SK-N-SH (cell line): ENCODE measurements around the gene SLC8A1. TPM values are rescaled to one million over a fixed set of nuclear protein-coding genes. Genes with fewer than 3 reads are reported as not detected.

Source experiments
- CTCF ChIA-PET: fragments of 300-600, 350-600 bp; formaldehyde crosslinking; extraction: SDS; loops from one replicate; lab custom pipeline; 2021; lab: Yijun Ruan, JAX
- POLR2A ChIA-PET: fragments of 350-600 bp; sonication (Branson Sonifier 250); formaldehyde crosslinking; extraction: SDS; loops from one replicate; lab custom pipeline; 2020; ENCODE audit warnings: antibody characterized with exemption, inconsistent platforms; lab: Yijun Ruan, JAX
- DNase-seq: peaks from one replicate; pipeline ENCODE4 v3.0.0; 2012
- H2AFZ ChIP-seq: fragments of 200-600 bp; sonication (generic); 2 replicates; pipeline ENCODE4 v1.8.1; 2016; ENCODE audit warnings: antibody characterized with exemption, mild to moderate bottlenecking, low read depth
- H3F3A ChIP-seq: fragments of 200-600 bp; sonication (generic); replicated peaks from 2 replicates; pipeline ENCODE3; 2016; ENCODE audit warnings: antibody characterized with exemption, mild to moderate bottlenecking; ENCODE audit not compliant: insufficient read depth
- H3K27ac ChIP-seq, 2 experiments: fragments of 200-500 bp in 1 of 2; fragments of 200-600 bp in 1 of 2; sonication (Bioruptor generic) in 1 of 2; sonication (generic), shearing (Covaris generic) in 1 of 2; 2 replicates each; pipeline versions ENCODE4 v1.5.1 to v1.6.1; 2014 to 2016; ENCODE audit warnings: low read depth in 2 of 2, inconsistent platforms in 1 of 2, low read length in 1 of 2, mild to moderate bottlenecking in 1 of 2, mixed read lengths in 1 of 2
- H3K27me3 ChIP-seq: fragments of 200-600 bp; sonication (generic), shearing (Covaris generic); 2 replicates; pipeline ENCODE4 v1.6.1; 2016; ENCODE audit warnings: mixed run types; ENCODE audit not compliant: insufficient read depth
- H3K36me3 ChIP-seq, 2 experiments: fragments of 200-500 bp in 1 of 2; fragments of 200-600 bp in 1 of 2; sonication (Bioruptor generic) in 1 of 2; sonication (generic) in 1 of 2; replicated peaks in 1 of 2; 2 replicates each; pipeline versions ENCODE3 to v1.5.1; 2014 to 2016; ENCODE audit warnings: low read length in 1 of 2, mild to moderate bottlenecking in 1 of 2; ENCODE audit not compliant: insufficient read depth in 2 of 2, control insufficient read depth in 1 of 2
- H3K4me1 ChIP-seq, 2 experiments: fragments of 200-500 bp in 1 of 2; fragments of 200-600 bp in 1 of 2; sonication (Bioruptor generic) in 1 of 2; sonication (generic), shearing (Covaris generic) in 1 of 2; 2 replicates each; pipeline versions ENCODE4 v1.5.1 to v1.6.1; 2014 to 2016; ENCODE audit warnings: low read depth in 1 of 2, low read length in 1 of 2, mixed run types in 1 of 2; ENCODE audit not compliant: insufficient read depth in 2 of 2, control insufficient read depth in 1 of 2
- H3K4me2 ChIP-seq: fragments of 200-600 bp; sonication (generic), shearing (Covaris generic); 2 replicates; pipeline ENCODE4 v1.6.1; 2017; ENCODE audit warnings: mixed run types
- H3K4me3 ChIP-seq, 2 experiments: fragments of 200-500 bp in 1 of 2; fragments of 200-600 bp in 1 of 2; sonication (Bioruptor generic) in 1 of 2; sonication (generic), shearing (Covaris generic) in 1 of 2; 2 replicates each; pipeline versions ENCODE4 v1.5.1 to v1.8.1; 2014 to 2016; ENCODE audit warnings: low read depth in 2 of 2, inconsistent platforms in 1 of 2, low read length in 1 of 2, mild to moderate bottlenecking in 1 of 2, mixed read lengths in 1 of 2, moderate library complexity in 1 of 2
- H3K79me2 ChIP-seq: fragments of 200-600 bp; sonication (generic); 2 replicates; pipeline ENCODE4 v1.8.1; 2017; ENCODE audit warnings: mild to moderate bottlenecking; ENCODE audit not compliant: insufficient read depth
- H3K9ac ChIP-seq: fragments of 200-600 bp; sonication (generic); 2 replicates; pipeline ENCODE4 v1.6.1; 2017; ENCODE audit warnings: mixed run types
- H3K9me2 ChIP-seq: fragments of 200-600 bp; sonication (generic); 2 replicates; pipeline ENCODE4 v1.6.1; 2017; ENCODE audit warnings: mixed run types
- H3K9me3 ChIP-seq: fragments of 200-600 bp; sonication (generic); 2 replicates; pipeline ENCODE4 v1.6.1; 2017; ENCODE audit warnings: mixed run types, mild to moderate bottlenecking, moderate library complexity
- H4K20me1 ChIP-seq: fragments of 200-600 bp; sonication (generic); 2 replicates; pipeline ENCODE4 v1.6.1; 2017; ENCODE audit warnings: mild to moderate bottlenecking, mixed run types; ENCODE audit not compliant: insufficient read depth
- ELF1 ChIP-seq: IDR thresholded peaks from 2 replicates; pipeline ENCODE4 v1.4.0; 2012
- IRF3 ChIP-seq: fragments of 150-350 bp; IDR thresholded peaks from 2 replicates; pipeline ENCODE4 v1.6.1; 2016; ENCODE audit warnings: mild to moderate bottlenecking, low read depth, low read length
- JUND ChIP-seq: IDR thresholded peaks from 2 replicates; pipeline ENCODE4 v1.4.0; 2012
- MEF2A ChIP-seq: IDR thresholded peaks from 2 replicates; pipeline ENCODE4 v1.4.0; 2012; ENCODE audit warnings: low read depth, borderline replicate concordance
- PBX3 ChIP-seq: IDR thresholded peaks from 2 replicates; pipeline ENCODE4; 2012
- RAD21 ChIP-seq: IDR thresholded peaks from 2 replicates; pipeline ENCODE4 v1.6.1; 2012; ENCODE audit warnings: mild to moderate bottlenecking, low read length
- RCOR1 ChIP-seq: fragments of 150-350 bp; IDR thresholded peaks from 2 replicates; pipeline ENCODE4 v1.6.1; 2017; ENCODE audit warnings: antibody characterized with exemption, low read length
- SMC3 ChIP-seq: IDR thresholded peaks from 2 replicates; pipeline ENCODE4 v1.6.1; 2012; ENCODE audit warnings: low read depth, low read length, improper control_type of control experiment
- TEAD4 ChIP-seq: IDR thresholded peaks from 2 replicates; pipeline ENCODE4 v1.4.0; 2012; ENCODE audit warnings: mild to moderate bottlenecking, borderline replicate concordance; ENCODE audit not compliant: insufficient read depth
- USF1 ChIP-seq: IDR thresholded peaks from 2 replicates; pipeline ENCODE4 v1.4.0; 2012; ENCODE audit warnings: low read depth, borderline replicate concordance
- USF2 ChIP-seq: fragments of 150-350 bp; IDR thresholded peaks from 2 replicates; pipeline ENCODE4 v1.6.1; 2017; ENCODE audit warnings: antibody characterized with exemption, low read length, low read depth, borderline replicate concordance
- WGBS: methylation state at CpG from one replicate; pipeline ENCODE4 v1.1.6; 2017; ENCODE audit warnings: low lambda C conversion rate; 5-methylcytosine and 5-hydroxymethylcytosine counted together
- polyA plus RNA-seq, 3 experiments: library from polyadenylated mRNA; depleted of rRNA; stranded (reverse); fragments of >200 nt; gene quantifications; 2 replicates each; pipeline ENCODE4 v1.2.3, GENCODE V29; 2012
- TF ChIP-seq, protein P1 (sequence below): IDR thresholded peaks from 2 replicates; pipeline ENCODE4 v1.4.0; 2012; ENCODE audit warnings: low read depth
- TF ChIP-seq, protein P2 (sequence below): IDR thresholded peaks from 2 replicates; pipeline ENCODE4 v1.4.0; 2012; ENCODE audit warnings: low read depth, borderline replicate concordance

Gene SLC8A1
- polyA plus RNA-seq, 1 of the 3 experiments (the other 2 are of a cell fraction) = 3.2 TPM

GRCh38 chr2:40049781-40050180 is 402.1 kb downstream of the SLC8A1 start (continued):
- TF ChIP-seq IRF3 (no peak), RAD21 (peak; percentile 20; the same call in 1 of the 2 replicates), SMC3 (no peak), TEAD4 (no peak), USF1 (no peak), PBX3 (no peak), ELF1 (no peak), MEF2A (no peak), RCOR1 (peak; percentile 75; the same call in 1 of the 2 replicates)
- TF ChIP-seq, protein P1, sequence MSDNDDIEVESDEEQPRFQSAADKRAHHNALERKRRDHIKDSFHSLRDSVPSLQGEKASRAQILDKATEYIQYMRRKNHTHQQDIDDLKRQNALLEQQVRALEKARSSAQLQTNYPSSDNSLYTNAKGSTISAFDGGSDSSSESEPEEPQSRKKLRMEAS = no peak
- TF ChIP-seq, protein P2, sequence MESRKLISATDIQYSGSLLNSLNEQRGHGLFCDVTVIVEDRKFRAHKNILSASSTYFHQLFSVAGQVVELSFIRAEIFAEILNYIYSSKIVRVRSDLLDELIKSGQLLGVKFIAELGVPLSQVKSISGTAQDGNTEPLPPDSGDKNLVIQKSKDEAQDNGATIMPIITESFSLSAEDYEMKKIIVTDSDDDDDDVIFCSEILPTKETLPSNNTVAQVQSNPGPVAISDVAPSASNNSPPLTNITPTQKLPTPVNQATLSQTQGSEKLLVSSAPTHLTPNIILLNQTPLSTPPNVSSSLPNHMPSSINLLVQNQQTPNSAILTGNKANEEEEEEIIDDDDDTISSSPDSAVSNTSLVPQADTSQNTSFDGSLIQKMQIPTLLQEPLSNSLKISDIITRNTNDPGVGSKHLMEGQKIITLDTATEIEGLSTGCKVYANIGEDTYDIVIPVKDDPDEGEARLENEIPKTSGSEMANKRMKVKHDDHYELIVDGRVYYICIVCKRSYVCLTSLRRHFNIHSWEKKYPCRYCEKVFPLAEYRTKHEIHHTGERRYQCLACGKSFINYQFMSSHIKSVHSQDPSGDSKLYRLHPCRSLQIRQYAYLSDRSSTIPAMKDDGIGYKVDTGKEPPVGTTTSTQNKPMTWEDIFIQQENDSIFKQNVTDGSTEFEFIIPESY = no peak

GRCh38 chr2:40048506-40048905 is 403.4 kb downstream of the SLC8A1 start:
- Histone ChIP-seq H3K9me3 (no peaks in the 10 kb centered on the region), H3K36me3 (no peaks in the 10 kb centered on the region), H3F3A (no peaks in the 10 kb centered on the region), H3K4me2 (no peak overlapping the region), H3K4me3 (no peak overlapping the region), H4K20me1 (no peaks in the 10 kb centered on the region), H3K27ac (no peak overlapping the region), H3K4me1 (peaks cover 0 to 16% of the 10 kb centered on the region in 2 experiments; a peak in 3 of 4 replicates), H3K79me2 (no peaks in the 10 kb centered on the region), H3K27me3 (no peaks in the 10 kb centered on the region), H3K9ac (no peak overlapping the region), H3K9me2 (no peaks in the 10 kb centered on the region), H2AFZ (no peak overlapping the region)
- no peak for TF ChIP-seq USF2
- TF ChIP-seq JUND = no peak
- DNase-seq = no peak
- POLR2A ChIA-PET = no interaction called here
- CTCF ChIA-PET = interaction anchor here (1.1 to 1.2 kb wide), 2 partner anchors 9 to 135 kb away, joined by 3 read pairs; no protein-coding TSS in a partner anchor
- WGBS = 44% methylated on average over 1 of the region's 1 CpG
